Glutamatergic neuron (in vitro differentiated cells): ENCODE results near the gene LYPD6B. TPM values are rescaled to one million over a fixed set of nuclear protein-coding genes. Genes with fewer than 3 reads are reported as not detected.

Experiments
- DNase-seq: peaks from one replicate; pipeline ENCODE4 v3.0.0; 2022
- H3K27ac Mint-ChIP-seq: one replicate; pipeline ENCODE4 v1.8.0; 2020; ENCODE audit warnings: mild to moderate bottlenecking, mixed read lengths, inconsistent platforms; ENCODE audit not compliant: unreplicated experiment
- H3K27me3 Mint-ChIP-seq: one replicate; pipeline ENCODE4 v1.8.0; 2020; ENCODE audit warnings: mild to moderate bottlenecking, moderate library complexity, mixed read lengths, inconsistent platforms; ENCODE audit not compliant: unreplicated experiment
- H3K36me3 Mint-ChIP-seq: one replicate; pipeline ENCODE4 v1.8.0; 2020; ENCODE audit warnings: mild to moderate bottlenecking, mixed read lengths, inconsistent platforms; ENCODE audit not compliant: unreplicated experiment
- H3K4me1 Mint-ChIP-seq: one replicate; pipeline ENCODE4 v1.8.0; 2020; ENCODE audit warnings: mild to moderate bottlenecking, low read depth, mixed read lengths, inconsistent platforms; ENCODE audit not compliant: unreplicated experiment
- H3K4me3 Mint-ChIP-seq: one replicate; pipeline ENCODE4 v1.8.0; 2020; ENCODE audit warnings: mild to moderate bottlenecking, mixed read lengths, inconsistent platforms; ENCODE audit not compliant: unreplicated experiment
- H3K9me3 Mint-ChIP-seq: one replicate; pipeline ENCODE4 v1.8.0; 2020; ENCODE audit warnings: mild to moderate bottlenecking, moderate library complexity, mixed read lengths, inconsistent platforms; ENCODE audit not compliant: unreplicated experiment
- CTCF ChIP-seq: fragments of 200-600 bp; sonication (generic); IDR thresholded peaks from one replicate; pipeline ENCODE4 v1.5.0; 2021; ENCODE audit not compliant: partially characterized antibody, unreplicated experiment
- total RNA-seq: library from RNA; stranded (reverse); fragmentation: NEBNext Ultra II Directional; extraction: Animal tissue kit (Norgen Biotek cat#: 25700); gene quantifications from one replicate; pipeline ENCODE4 v1.2.1, GENCODE V29; 2021; ENCODE audit not compliant: unreplicated experiment

The LYPD6B gene
- total RNA-seq, 1 donor from 2014 or later: 0.69 TPM

GRCh38 chr2:149012545-149012944, 26.0 kb upstream of the LYPD6B start:
- Mint-ChIP-seq H3K9me3 (peaks cover 27% of the 10 kb centered on the region), H3K4me1 (peaks cover 7% of the 10 kb centered on the region), H3K36me3 (peaks cover 19% of the 10 kb centered on the region), H3K27ac (no peak overlapping the region), H3K27me3 (peaks cover 15% of the 10 kb centered on the region), H3K4me3 (no peak overlapping the region)
- DNase-seq: no peak
- TF ChIP-seq CTCF: no peak

- H3K36me3 Mint-ChIP-seq: peaks cover 19% of the 10 kb centered on the region
- H3K9me3 Mint-ChIP-seq: peaks cover 28% of the 10 kb centered on the region
- H3K4me1 Mint-ChIP-seq: peaks cover 7% of the 10 kb centered on the region
- DNase-seq: no peak
- peaks cover 15% of the 10 kb centered on the region for H3K27me3 Mint-ChIP-seq
- H3K27ac Mint-ChIP-seq: peak overlapping the region; percentile 60
- no peak overlapping the region for H3K4me3 Mint-ChIP-seq
- TF ChIP-seq CTCF: no peak
Measured at GRCh38 chr2:149015501-149015900, 23.0 kb upstream of the LYPD6B start.

DNA sequence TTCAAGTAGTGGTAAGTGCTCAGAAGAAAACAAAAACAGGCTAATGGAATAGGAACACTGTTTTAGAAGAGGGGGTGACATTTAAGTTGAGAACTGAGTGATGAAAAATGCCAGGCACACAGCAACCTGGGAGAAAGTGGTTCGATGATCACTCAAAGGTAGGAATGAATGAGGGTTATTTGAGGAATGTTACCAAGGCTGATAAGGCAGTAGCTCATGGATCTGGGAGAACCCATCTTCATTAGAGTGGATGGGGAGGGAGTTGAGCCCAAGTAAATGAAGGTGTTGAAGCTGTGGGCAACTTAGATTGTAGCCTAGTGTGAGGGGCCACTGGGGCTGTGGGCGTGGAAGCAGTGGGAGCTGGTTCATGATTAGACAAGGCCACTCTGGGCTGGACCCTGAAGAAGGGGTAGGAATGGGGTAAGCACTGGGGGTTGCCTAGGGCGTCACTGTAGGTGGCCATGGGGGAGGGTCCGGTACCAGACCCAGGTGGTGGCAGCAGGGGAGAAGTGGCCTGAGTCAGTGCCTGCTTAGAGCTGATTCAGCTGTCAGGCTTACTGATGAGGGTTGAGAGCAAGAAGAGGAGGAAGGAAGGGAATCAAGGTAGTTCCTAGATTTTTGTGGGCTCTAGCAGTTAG, 22.5 kb upstream of the LYPD6B start:
- peaks cover 7% of the 10 kb centered on the region for H3K4me1 Mint-ChIP-seq
- H3K36me3 Mint-ChIP-seq: peaks cover 19% of the 10 kb centered on the region
- no peak for DNase-seq
- TF ChIP-seq CTCF: no peak
- H3K4me3 Mint-ChIP-seq: no peak overlapping the region
- peak overlapping the region; percentile 60 for H3K27ac Mint-ChIP-seq
- peaks cover 15% of the 10 kb centered on the region for H3K27me3 Mint-ChIP-seq
- peaks cover 28% of the 10 kb centered on the region for H3K9me3 Mint-ChIP-seq

- peaks cover 11% of the 10 kb centered on the region for H3K4me1 Mint-ChIP-seq
Measured at GRCh38 chr2:149017116-149017985, 21.1 kb upstream of the LYPD6B start.

More at GRCh38 chr2:149017116-149017985, 21.1 kb upstream of the LYPD6B start:
- peak; percentile 86 for DNase-seq
- TF ChIP-seq CTCF: peak; percentile 85
- Mint-ChIP-seq H3K4me3 (no peak overlapping the region), H3K36me3 (peaks cover 24% of the 10 kb centered on the region), H3K9me3 (peaks cover 25% of the 10 kb centered on the region), H3K27ac (no peak overlapping the region), H3K27me3 (peaks cover 12% of the 10 kb centered on the region)
